Measurements from ENCODE around the gene RAB33A.

Gene RAB33A

DNA sequence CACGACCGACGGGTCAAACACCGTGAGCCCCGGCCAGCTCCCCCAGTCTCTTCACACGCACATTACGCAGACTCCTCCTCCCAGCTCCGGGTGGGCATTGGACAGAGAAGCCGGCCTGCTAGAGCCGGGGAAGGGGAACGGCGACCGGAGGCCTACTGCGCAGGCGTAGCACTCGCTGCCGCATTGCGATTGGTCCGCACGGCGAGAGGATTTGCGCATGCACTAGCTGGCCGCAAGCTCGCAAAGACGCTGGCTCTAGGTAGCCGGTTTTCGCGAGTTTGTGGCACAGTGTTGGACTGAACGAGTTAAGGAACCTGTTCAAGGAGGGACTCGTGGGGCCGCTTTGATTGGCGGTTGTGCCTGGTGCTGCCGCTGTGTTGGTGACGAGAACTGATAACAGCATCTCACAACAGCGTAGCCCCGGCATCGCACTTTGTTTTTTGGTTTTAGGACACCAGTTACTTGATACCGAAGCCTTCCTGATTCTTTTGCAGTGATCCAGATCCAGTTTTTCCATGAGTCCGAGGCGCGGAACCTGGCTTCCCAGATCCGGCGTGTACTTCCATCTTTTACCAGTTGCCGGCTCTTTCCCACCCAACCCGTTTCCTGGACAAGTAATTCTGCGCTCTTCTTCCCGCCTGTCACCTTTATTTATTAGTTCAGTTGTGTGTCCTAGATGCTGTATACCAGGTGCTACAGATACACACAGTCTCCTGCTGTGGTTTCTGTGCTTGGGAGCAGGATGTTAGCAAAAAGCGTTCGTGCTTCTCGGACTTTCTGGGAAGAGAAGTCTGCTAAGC is 5.9 kb upstream of the RAB33A start, which contains the start of gene AIFM1:
Gene AIFM1, minus strand, starts transcription at position 139 of the 800 bp plus-strand sequence. CDS start 185 bp downstream, outside the sequence.
- peak within 1 kb of the TSS; percentile 51 to 95 (median 93) for H3K27ac Mint-ChIP-seq
- H3K4me3 Mint-ChIP-seq: peak within 1 kb of the TSS; percentile 90 to 95 (median 92)
- TF ChIP-seq, protein P1, sequence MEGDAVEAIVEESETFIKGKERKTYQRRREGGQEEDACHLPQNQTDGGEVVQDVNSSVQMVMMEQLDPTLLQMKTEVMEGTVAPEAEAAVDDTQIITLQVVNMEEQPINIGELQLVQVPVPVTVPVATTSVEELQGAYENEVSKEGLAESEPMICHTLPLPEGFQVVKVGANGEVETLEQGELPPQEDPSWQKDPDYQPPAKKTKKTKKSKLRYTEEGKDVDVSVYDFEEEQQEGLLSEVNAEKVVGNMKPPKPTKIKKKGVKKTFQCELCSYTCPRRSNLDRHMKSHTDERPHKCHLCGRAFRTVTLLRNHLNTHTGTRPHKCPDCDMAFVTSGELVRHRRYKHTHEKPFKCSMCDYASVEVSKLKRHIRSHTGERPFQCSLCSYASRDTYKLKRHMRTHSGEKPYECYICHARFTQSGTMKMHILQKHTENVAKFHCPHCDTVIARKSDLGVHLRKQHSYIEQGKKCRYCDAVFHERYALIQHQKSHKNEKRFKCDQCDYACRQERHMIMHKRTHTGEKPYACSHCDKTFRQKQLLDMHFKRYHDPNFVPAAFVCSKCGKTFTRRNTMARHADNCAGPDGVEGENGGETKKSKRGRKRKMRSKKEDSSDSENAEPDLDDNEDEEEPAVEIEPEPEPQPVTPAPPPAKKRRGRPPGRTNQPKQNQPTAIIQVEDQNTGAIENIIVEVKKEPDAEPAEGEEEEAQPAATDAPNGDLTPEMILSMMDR (IDR thresholded peaks at IDR 0.05; ENCODE audit: unreplicated experiment in 3 of 3): no peak
- peaks cover 22% of the 10 kb centered on the region for H3K4me1 Mint-ChIP-seq
- H3K9me3 Mint-ChIP-seq: peaks cover 7% of the 10 kb centered on the region
- H3K36me3 Mint-ChIP-seq (ENCODE audit: low read depth): peaks cover 5% of the 10 kb centered on the region
- peaks cover 3% of the 10 kb centered on the region for H3K27me3 Mint-ChIP-seq (ENCODE audit: low read depth)

DNA sequence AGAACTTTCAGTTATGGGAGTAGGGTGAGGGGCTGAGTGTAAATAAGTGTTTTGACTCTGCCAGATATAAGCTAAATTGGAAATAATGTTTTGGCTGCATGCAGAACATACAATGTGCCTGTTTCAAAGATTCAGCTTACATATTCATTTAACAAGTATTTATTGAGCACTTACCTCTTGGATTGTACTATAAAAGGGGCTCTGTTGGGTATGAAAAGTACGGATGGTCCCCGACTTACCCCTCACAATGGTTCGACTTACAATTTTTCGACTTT is 5.3 kb upstream of the RAB33A start:
- H3K4me1 Mint-ChIP-seq: peaks cover 22% of the 10 kb centered on the region

DNA sequence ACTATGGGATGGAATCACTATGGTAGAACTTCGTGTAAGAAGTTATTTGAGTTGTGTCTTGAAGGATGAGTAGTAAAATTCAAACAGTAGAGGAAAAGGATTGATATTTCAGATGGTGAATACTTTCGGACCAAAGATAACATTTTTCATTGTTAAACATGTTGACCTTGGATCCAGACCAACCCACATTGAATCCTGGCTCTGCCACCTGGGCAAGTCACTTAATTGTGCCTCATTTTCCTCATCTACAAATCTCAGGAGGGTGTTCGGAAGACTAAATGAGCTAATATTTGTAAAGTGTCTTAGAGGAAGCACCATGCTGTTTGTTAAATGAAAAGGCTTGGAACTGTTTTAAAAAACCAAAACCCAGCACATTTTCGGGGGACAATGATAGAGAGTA is 4.7 kb upstream of the RAB33A start:
- H3K9me3 Mint-ChIP-seq: peaks cover 7% of the 10 kb centered on the region
- H3K27me3 Mint-ChIP-seq (ENCODE audit: low read depth): peaks cover 9% of the 10 kb centered on the region
- H3K27ac Mint-ChIP-seq: no peak overlapping the region
- H3K36me3 Mint-ChIP-seq (ENCODE audit: low read depth): peaks cover 5% of the 10 kb centered on the region
- peaks cover 22% of the 10 kb centered on the region for H3K4me1 Mint-ChIP-seq
- peak overlapping the region; percentile 90 to 95 (median 92) for H3K4me3 Mint-ChIP-seq
- TF ChIP-seq, protein P1 (IDR thresholded peaks at IDR 0.05; ENCODE audit: unreplicated experiment in 3 of 3): no peak

More for the DNA sequence above, 5.3 kb upstream of the RAB33A start:
- TF ChIP-seq, protein P1 (IDR thresholded peaks at IDR 0.05; ENCODE audit: unreplicated experiment in 3 of 3): no peak
- Mint-ChIP-seq H3K36me3 (ENCODE audit: low read depth) (peaks cover 5% of the 10 kb centered on the region), H3K27me3 (ENCODE audit: low read depth) (peaks cover 4% of the 10 kb centered on the region), H3K4me3 (peak overlapping the region; percentile 90 to 95 (median 92)), H3K9me3 (peaks cover 7% of the 10 kb centered on the region), H3K27ac (peak overlapping the region; percentile 51 to 95 (median 93))

DNA sequence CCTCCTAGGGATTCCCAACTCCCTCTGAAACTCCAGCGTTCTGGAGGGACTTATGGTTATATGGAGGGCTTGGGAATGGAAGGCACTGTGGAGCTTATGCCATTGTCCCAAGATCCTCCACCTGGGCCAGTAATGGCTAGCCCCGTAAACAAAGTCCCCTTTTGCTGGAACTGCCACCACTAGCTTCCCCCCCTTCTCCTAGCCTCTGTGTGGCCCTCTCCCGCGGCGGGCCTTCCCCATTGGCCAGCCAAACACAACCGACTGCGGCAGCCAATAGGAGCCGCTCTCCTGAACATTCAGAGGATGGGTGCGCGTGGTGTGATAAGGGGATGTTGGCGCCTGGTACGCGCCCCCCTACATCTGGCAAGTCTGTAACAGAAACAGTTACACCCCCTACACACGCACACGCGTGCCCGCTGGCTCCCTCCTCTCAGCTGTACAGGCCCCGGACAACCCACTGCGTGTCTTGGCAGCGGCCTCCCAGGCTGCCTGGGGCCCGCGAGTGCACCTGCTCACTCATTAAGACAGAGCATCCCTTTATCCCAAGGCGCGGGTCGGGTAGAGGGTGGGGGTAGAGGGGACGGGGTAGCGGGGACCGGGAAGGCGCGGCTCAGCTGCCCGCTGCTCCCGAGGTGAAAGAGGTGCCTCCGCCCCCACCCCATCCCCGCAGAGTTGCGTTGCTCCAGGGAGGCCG is 863 bp upstream of the RAB33A start:
- Mint-ChIP-seq H3K4me3 (peak overlapping the region; percentile 79 to 80 (median 79)), H3K27ac (peak overlapping the region in 1 of 3 experiments; percentile 28), H3K9me3 (peaks cover 7% of the 10 kb centered on the region), H3K4me1 (peaks cover 23% of the 10 kb centered on the region), H3K36me3 (ENCODE audit: low read depth) (no peaks in the 10 kb centered on the region), H3K27me3 (ENCODE audit: low read depth) (peaks cover 22% of the 10 kb centered on the region)
- TF ChIP-seq, protein P1 (IDR thresholded peaks at IDR 0.05; ENCODE audit: unreplicated experiment in 3 of 3): no peak

DNA sequence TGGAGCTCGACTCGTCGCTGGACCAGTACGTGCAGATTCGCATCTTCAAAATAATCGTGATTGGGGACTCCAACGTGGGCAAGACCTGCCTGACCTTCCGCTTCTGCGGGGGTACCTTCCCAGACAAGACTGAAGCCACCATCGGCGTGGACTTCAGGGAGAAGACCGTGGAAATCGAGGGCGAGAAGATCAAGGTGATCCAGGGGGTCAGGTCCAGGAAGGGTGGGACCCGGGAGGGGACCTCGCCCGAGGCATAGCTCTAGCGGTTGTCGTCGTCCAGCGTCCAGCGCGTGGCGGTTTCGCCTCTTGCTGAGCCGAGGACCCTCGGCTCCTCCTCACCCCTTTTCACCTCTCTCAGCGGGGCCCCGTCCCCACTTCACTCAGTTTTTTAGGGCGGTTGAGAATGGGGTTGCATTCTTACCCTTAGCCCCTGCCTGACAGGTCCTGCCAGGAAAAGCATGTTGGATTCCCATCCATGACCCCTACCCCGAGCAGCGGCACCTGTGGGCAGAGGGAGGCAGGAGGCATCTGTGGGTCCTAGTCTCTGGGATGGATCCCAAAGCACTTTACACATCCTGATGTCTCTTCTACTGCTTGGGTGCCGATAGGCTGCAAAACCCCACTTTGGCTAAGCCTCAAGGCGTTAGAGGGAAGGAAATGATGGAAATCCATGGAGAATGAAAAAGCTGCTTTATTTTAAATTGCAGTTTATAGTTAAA is 524 bp downstream of the RAB33A start:
- Mint-ChIP-seq H3K36me3 (ENCODE audit: low read depth) (no peaks in the 10 kb centered on the region), H3K4me3 (peak overlapping the region; percentile 79 to 80 (median 79)), H3K9me3 (peaks cover 4% of the 10 kb centered on the region), H3K4me1 (peaks cover 23% of the 10 kb centered on the region), H3K27ac (peak overlapping the region in 1 of 3 experiments; percentile 62), H3K27me3 (ENCODE audit: low read depth) (peaks cover 22% of the 10 kb centered on the region)
- TF ChIP-seq, protein P1 (IDR thresholded peaks at IDR 0.05; ENCODE audit: unreplicated experiment in 3 of 3): no peak

Data from nephron (organoid).